Measurements from ENCODE around the gene SRSF7. TPM values are rescaled to one million over a fixed set of nuclear protein-coding genes. Genes with fewer than 3 reads are reported as not detected.
"Not testable (repeated sequence)": the region's sequence is repeated elsewhere in the genome, so short reads cannot be mapped to it uniquely, and the experiment has no call there.

Gene SRSF7
- total RNA-seq, 1 donor from 2014 or later = 106 TPM

DNA sequence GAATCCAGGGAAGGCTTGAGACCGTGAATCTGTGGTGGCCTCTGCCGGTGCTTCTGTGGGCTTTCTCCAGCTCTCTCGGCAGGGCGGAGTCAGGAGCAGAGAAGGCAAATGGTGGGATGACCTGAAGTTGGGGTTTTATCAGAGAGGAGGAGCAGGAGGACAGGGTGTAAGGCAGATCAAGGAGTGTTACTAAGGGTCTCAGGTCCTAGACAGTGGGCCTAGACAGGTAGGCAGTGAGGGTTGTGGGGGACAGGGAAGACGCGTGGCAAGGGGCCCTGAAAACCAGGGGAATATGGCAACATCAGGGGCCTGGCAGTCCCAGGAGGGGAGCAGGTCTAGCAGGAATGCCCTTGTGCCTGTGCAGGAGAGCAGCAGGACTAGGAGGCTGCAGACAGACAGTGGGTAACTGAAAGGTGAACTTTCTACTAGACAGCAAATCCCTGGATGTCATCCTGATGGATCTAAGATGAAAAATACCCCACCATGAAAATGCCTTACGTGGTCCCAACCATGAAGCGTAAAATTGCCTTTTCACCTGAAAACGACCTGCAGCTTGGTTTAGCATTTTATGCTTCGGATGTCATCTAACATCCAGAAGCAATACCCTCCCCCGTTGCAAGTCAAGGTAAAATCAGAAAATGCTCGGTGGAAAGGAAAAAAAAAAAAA, 42.1 kb downstream of the SRSF7 start:
- intact Hi-C loops (cut with DNase I) = no loop called here
- Histone ChIP-seq H3K36me3 (no peaks in the 10 kb centered on the region), H3K4me1 (no peaks in the 10 kb centered on the region), H3K9me3 (no peaks in the 10 kb centered on the region), H3K27ac (no peak overlapping the region), H3K4me3 (no peak overlapping the region), H3K27me3 (no peaks in the 10 kb centered on the region)
- TF ChIP-seq POLR2AphosphoS5 (IDR thresholded peaks at IDR 0.05; ENCODE audit: insufficient read depth in 1 of 2, low read depth in 1 of 2) (no peak), POLR2A (IDR thresholded peaks at IDR 0.05) (no peak)
- TF ChIP-seq, protein P1, sequence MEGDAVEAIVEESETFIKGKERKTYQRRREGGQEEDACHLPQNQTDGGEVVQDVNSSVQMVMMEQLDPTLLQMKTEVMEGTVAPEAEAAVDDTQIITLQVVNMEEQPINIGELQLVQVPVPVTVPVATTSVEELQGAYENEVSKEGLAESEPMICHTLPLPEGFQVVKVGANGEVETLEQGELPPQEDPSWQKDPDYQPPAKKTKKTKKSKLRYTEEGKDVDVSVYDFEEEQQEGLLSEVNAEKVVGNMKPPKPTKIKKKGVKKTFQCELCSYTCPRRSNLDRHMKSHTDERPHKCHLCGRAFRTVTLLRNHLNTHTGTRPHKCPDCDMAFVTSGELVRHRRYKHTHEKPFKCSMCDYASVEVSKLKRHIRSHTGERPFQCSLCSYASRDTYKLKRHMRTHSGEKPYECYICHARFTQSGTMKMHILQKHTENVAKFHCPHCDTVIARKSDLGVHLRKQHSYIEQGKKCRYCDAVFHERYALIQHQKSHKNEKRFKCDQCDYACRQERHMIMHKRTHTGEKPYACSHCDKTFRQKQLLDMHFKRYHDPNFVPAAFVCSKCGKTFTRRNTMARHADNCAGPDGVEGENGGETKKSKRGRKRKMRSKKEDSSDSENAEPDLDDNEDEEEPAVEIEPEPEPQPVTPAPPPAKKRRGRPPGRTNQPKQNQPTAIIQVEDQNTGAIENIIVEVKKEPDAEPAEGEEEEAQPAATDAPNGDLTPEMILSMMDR (IDR thresholded peaks at IDR 0.05) = no peak
- DNase-seq (ENCODE audit: extremely low spot score in 2 of 2) = no peak

DNA sequence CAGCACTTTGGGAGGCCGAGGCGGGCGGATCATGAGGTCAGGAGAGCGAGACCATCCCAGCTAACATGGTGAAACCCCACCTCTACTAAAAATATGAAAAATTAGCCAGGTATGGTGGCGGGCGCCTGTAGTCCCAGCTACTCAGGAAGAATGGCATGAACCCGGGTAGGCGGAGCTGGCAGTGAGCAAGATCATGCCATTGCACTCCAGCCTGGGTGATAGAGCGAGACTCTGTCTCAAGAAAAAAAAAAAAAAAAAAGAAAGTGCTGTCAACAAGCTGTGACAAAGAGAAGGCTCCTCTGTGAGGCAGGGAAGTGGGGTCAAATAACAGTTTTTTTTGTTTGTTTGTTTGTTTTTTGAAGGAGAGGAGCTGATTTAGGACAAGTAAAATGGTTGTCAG, 42.7 kb downstream of the SRSF7 start:
- H3K9me3 ChIP-seq; H3K27ac ChIP-seq; H3K4me3 ChIP-seq; H3K4me1 ChIP-seq; H3K36me3 ChIP-seq; intact Hi-C loops (cut with DNase I); H3K27me3 ChIP-seq; DNase-seq (ENCODE audit: extremely low spot score in 2 of 2): not testable (repeated sequence)

DNA sequence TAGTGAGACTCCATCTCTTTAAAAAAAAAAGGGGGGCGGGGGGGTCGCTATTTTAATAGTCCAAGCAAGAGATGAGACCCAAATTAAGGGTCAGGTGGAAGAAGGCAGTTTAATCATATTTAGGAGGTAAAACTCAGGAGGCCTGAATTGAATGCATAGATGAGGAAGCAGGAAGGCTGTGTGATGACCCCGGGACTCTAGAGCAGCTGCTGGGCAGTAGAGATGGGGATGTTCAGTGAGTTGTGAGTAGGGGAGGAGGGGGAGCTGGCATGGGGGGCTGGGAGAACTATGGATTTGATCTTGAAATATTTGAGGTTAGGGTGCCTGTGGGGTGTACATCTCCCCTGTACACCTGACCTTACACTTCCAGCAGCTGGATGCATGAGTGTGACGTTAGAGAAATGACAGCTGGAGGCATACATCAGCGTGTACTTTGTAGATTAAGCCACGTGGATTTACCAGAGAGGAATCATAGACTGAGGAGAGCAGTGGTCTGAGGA, 44.3 kb downstream of the SRSF7 start:
- TF ChIP-seq POLR2AphosphoS5 (IDR thresholded peaks at IDR 0.05; ENCODE audit: insufficient read depth in 1 of 2, low read depth in 1 of 2) (no peak), POLR2A (IDR thresholded peaks at IDR 0.05) (no peak)
- TF ChIP-seq, protein P1 (IDR thresholded peaks at IDR 0.05) = no peak
- DNase-seq (ENCODE audit: extremely low spot score in 2 of 2) = no peak
- no peaks in the 10 kb centered on the region for H3K27me3 ChIP-seq
- intact Hi-C loops (cut with DNase I) = no loop called here
- no peak overlapping the region for H3K27ac ChIP-seq
- no peaks in the 10 kb centered on the region for H3K4me1 ChIP-seq
- H3K4me3 ChIP-seq = no peak overlapping the region
- no peaks in the 10 kb centered on the region for H3K36me3 ChIP-seq
- no peaks in the 10 kb centered on the region for H3K9me3 ChIP-seq

DNA sequence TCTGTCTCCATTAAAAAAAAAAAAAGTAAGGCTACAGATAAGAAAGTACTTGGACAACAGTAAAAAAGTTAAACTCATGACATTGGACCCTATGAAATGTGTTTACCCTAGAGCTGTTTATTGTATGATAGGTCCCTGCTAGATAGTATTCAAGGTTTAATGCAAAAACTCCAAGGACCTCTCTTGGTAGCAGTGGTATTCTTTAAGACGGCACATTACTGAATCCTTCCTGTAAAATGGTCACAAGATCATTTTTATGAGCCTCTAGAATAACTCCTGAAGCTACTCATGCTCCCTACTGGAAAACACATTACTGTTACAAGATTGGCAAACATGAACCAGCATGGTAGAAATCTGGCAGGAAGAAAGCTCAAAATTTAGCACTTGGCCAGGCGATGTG, 46.5 kb downstream of the SRSF7 start:
- H3K27ac ChIP-seq = no peak overlapping the region
- H3K4me1 ChIP-seq = no peaks in the 10 kb centered on the region
- intact Hi-C loops (cut with DNase I) = no loop called here
- no peaks in the 10 kb centered on the region for H3K9me3 ChIP-seq
- TF ChIP-seq POLR2AphosphoS5 (IDR thresholded peaks at IDR 0.05; ENCODE audit: insufficient read depth in 1 of 2, low read depth in 1 of 2) (no peak), POLR2A (IDR thresholded peaks at IDR 0.05) (no peak)
- TF ChIP-seq, protein P1 (IDR thresholded peaks at IDR 0.05) = no peak
- no peaks in the 10 kb centered on the region for H3K27me3 ChIP-seq
- H3K4me3 ChIP-seq = no peak overlapping the region
- no peak for DNase-seq (ENCODE audit: extremely low spot score in 2 of 2)
- no peaks in the 10 kb centered on the region for H3K36me3 ChIP-seq

DNA sequence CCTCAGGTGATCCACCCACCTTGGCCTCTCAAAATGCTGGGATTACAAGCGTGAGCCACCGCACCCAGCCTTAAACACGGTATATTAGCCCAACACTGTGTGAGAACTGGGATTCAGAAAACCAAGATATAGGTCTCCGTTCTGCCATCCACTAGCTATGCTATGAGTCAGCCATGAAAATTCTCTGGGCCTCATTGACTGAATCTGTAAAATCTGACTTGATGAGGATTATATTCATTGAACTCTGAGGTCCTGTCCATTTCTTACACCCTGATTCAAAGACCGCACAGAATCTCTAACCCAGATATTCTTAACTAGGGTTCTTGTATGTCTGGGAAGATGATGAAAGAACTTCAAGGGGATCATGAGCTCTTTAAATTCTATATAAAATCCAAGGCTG, 47.8 kb downstream of the SRSF7 start:
- H3K4me3 ChIP-seq; intact Hi-C loops (cut with DNase I); DNase-seq (ENCODE audit: extremely low spot score in 2 of 2); H3K36me3 ChIP-seq; H3K9me3 ChIP-seq; H3K4me1 ChIP-seq; H3K27me3 ChIP-seq; H3K27ac ChIP-seq: not testable (repeated sequence)

DNA sequence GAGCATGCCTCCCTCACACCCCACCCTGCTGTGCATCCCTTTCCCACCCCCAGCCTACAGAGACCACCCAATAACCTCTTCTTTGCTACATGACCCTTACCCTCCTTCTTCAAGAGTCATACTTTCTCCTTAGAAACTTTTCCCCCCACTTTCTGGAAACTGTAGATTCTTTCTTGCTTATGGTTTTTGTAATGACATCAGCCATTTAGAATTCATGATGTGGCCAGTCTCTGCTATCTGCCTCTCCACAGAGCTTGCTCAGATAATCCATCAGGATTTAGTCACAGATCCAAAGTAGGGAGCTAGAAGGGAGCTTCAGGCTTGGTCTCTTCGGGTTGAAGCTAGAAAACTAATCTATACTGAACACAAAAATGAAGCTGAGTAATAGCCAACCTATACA, 48.7 kb downstream of the SRSF7 start:
- TF ChIP-seq POLR2A (IDR thresholded peaks at IDR 0.05) = no peak
- TF ChIP-seq, protein P1 (IDR thresholded peaks at IDR 0.05) = no peak
- TF ChIP-seq POLR2AphosphoS5 (IDR thresholded peaks at IDR 0.05; ENCODE audit: insufficient read depth in 1 of 2, low read depth in 1 of 2) = no peak
- Histone ChIP-seq H3K9me3 (no peaks in the 10 kb centered on the region), H3K4me1 (no peaks in the 10 kb centered on the region), H3K36me3 (no peaks in the 10 kb centered on the region), H3K4me3 (no peak overlapping the region), H3K27ac (no peak overlapping the region), H3K27me3 (no peaks in the 10 kb centered on the region)
- intact Hi-C loops (cut with DNase I) = no loop called here
- DNase-seq (ENCODE audit: extremely low spot score in 2 of 2) = no peak
